ENCODE results near the gene ABHD8.

ABHD8 gene

GRCh38 chr19:17330262-17331044 is 27.2 kb upstream of the ABHD8 start:
- Histone ChIP-seq H3K36me3 (replicated peaks) (peaks cover 4% of the 10 kb centered on the region), H3K4me3 (ENCODE audit: low read depth, low read length) (no peak overlapping the region), H3K27me3 (replicated peaks) (no peaks in the 10 kb centered on the region), H3K27ac (no peak overlapping the region)
- in situ Hi-C loops (cut with HindIII; ENCODE audit: low pct_ligation_motif_present, low sequenced_read_pairs), result no loop called here
- TF ChIP-seq CTCF (IDR thresholded peaks at IDR 0.05; ENCODE audit: low read depth, low read length, missing control alignments), result no peak
- no peak for DNase-seq

DNA sequence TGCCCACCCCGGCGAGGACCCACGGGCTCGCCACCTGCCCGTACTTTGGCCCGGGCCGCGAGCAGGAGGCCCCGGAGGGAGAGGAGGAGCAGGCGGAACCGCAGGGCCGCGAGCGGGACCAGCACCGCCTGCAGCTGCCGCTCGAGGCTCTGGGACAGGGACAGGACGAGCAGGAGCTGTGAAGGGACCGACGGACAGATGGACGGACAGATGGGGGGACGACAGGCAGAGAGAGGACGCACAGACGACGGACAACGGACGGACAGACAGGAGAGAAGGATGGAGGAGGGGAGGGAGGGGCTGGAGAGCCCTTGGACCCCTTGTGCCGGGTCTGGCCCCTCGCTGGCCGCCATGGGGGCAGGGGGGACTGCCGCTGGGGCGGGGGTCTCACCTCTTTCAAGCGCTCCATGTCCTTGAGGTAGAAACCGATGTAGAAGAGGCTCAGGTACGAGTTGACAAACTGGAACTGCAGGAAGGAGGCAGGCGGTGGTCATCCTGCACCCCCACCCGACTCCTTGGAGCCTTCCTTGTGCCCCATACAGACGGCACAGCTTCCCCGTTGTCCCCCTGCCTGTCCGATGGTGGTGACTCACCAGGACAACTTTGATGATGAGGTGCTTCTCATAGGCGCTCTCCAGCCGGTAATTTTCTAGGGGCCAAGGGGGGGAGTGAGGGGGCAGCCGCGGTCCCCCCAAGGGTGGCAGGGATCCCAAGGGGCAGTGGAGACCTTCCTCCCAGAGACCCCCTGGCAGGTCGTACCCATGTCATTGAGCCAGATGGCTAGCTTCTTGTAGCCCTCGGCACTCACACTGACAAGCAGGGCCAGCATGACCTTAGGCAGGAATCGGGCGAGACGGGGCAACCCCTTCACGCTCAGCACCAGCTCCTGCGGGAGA is 26.4 kb upstream of the ABHD8 start:
- Histone ChIP-seq H3K27me3 (replicated peaks) (no peaks in the 10 kb centered on the region), H3K4me3 (ENCODE audit: low read depth, low read length) (no peak overlapping the region), H3K27ac (no peak overlapping the region), H3K36me3 (replicated peaks) (peaks cover 4% of the 10 kb centered on the region)
- in situ Hi-C loops (cut with HindIII; ENCODE audit: low pct_ligation_motif_present, low sequenced_read_pairs), result no loop called here
- no peak for DNase-seq
- no peak for TF ChIP-seq CTCF (IDR thresholded peaks at IDR 0.05; ENCODE audit: low read depth, low read length, missing control alignments)

DNA sequence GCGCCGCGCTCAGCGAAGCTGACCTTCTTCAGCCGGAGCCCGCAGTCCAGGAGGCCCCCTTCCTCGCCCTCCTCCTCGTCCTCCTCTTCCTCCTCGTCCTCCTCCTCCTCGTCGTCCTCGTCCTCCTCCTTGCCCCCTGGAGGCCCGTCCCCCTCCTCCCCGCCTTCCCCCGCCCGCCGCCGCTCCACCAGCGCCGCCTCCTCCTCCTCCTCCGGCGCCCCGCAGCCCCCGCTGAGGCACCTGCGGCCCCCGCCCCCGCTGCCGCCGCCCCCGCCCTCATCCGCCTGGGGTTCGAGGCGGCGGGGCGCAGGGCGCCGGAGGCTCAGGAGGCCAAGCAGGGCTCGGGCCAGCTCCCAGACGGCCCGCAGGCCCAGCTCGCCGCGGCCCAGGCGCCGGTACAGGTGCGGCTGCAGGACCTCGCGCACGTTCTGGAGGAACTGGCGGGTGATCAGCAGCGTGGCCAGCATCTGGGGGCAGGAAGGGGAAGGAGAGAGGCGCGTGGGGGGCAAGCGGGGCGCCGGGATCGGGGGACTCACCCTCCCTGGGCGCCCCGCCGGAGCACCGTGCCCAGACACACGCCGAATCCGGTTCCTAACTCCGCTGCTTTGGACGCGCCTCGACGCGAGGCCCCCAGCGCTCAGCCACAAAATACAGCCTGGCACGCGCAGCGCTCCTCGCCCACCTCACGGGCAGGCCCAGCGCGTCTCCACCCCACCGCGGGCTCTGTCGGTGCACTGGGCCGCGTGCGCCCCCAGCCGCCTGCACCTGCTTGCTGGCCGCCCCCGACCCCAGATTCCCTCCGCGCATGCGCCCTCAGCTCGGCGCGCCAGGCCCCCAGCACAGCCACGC is 25.5 kb upstream of the ABHD8 start:
- TF ChIP-seq CTCF (IDR thresholded peaks at IDR 0.05; ENCODE audit: low read depth, low read length, missing control alignments), result no peak
- no peak for DNase-seq
- in situ Hi-C loops (cut with HindIII; ENCODE audit: low pct_ligation_motif_present, low sequenced_read_pairs), result no loop called here
- peaks cover 4% of the 10 kb centered on the region for H3K36me3 ChIP-seq (replicated peaks)
- no peak overlapping the region for H3K27ac ChIP-seq
- no peak overlapping the region for H3K4me3 ChIP-seq (ENCODE audit: low read depth, low read length)
- H3K27me3 ChIP-seq (replicated peaks), result no peaks in the 10 kb centered on the region

- no peak for DNase-seq
- in situ Hi-C loops (cut with HindIII; ENCODE audit: low pct_ligation_motif_present, low sequenced_read_pairs), result no loop called here
- Histone ChIP-seq H3K4me3 (ENCODE audit: low read depth, low read length) (no peak overlapping the region), H3K27me3 (replicated peaks) (no peaks in the 10 kb centered on the region), H3K27ac (no peak overlapping the region), H3K36me3 (replicated peaks) (no peaks in the 10 kb centered on the region)
- peak; percentile 17 for TF ChIP-seq CTCF (IDR thresholded peaks at IDR 0.05; ENCODE audit: low read depth, low read length, missing control alignments)
Observed at GRCh38 chr19:17327654-17328516, 24.7 kb upstream of the ABHD8 start.
